PC-9 (cell line): ENCODE data around the gene SCAF11. TPM values are rescaled to one million over a fixed set of nuclear protein-coding genes. Genes with fewer than 3 reads are reported as not detected.

Experiments
- BruUV-seq: library from RNA; stranded (reverse); fragments of 400-500 nt; replicated peaks from 2 replicates; lab custom pipeline; 2021; lab: Mats Ljungman, UMichigan
- CTCF ChIA-PET: fragments of 300-600 bp; sonication (Branson Sonifier 250); formaldehyde crosslinking; loops from one replicate; lab custom pipeline; 2022; ENCODE audit warnings: antibody characterized with exemption; lab: Charles Lee
- POLR2A ChIA-PET: fragments of 300-600 bp; sonication (Branson Sonifier 250); formaldehyde crosslinking; loops from one replicate; lab custom pipeline; 2022; ENCODE audit warnings: antibody characterized with exemption; ENCODE audit not compliant: unreplicated experiment; lab: Charles Lee
- DNase-seq, 2 experiments: peaks; one replicate each; pipeline versions ENCODE4 v3.0.0 to v3.0.0-alpha.2; 2015 to 2022; ENCODE audit warnings: mixed read lengths in 1 of 2
- H2AFZ ChIP-seq: fragments of 200-600 bp; sonication (generic); 2 replicates; pipeline ENCODE4 v1.8.1; 2017; ENCODE audit warnings: antibody characterized with exemption
- H3F3A ChIP-seq: fragments of 200-600 bp; sonication (generic); 2 replicates; pipeline ENCODE4 v1.8.1; 2017; ENCODE audit warnings: antibody characterized with exemption, mild to moderate bottlenecking, low read depth; ENCODE audit not compliant: insufficient read depth
- H3K27ac ChIP-seq: fragments of 200-600 bp; sonication (generic); 2 replicates; pipeline ENCODE4 v1.6.1; 2016; ENCODE audit warnings: mixed run types
- H3K27me3 ChIP-seq: fragments of 200-600 bp; sonication (generic); 2 replicates; pipeline ENCODE4 v1.6.1; 2016; ENCODE audit warnings: low read depth, mixed run types; ENCODE audit not compliant: insufficient read depth
- H3K36me3 ChIP-seq: fragments of 200-600 bp; sonication (generic); 2 replicates; pipeline ENCODE4 v1.6.1; 2016; ENCODE audit warnings: low read depth, mixed run types
- H3K4me1 ChIP-seq: fragments of 200-600 bp; sonication (generic); replicated peaks from 2 replicates; pipeline ENCODE4 v1.6.1; 2016; ENCODE audit warnings: mixed run types; ENCODE audit not compliant: insufficient read depth
- H3K4me2 ChIP-seq: fragments of 200-600 bp; sonication (generic); 2 replicates; pipeline ENCODE4 v1.6.1; 2017; ENCODE audit warnings: mixed run types
- H3K4me3 ChIP-seq: fragments of 200-600 bp; sonication (generic); 2 replicates; pipeline ENCODE4 v1.6.1; 2016; ENCODE audit warnings: mixed run types
- H3K79me2 ChIP-seq: fragments of 200-600 bp; sonication (generic); 2 replicates; pipeline ENCODE4 v1.6.1; 2017; ENCODE audit warnings: low read depth, mixed run types
- H3K9me2 ChIP-seq: fragments of 200-600 bp; sonication (generic); 2 replicates; pipeline ENCODE4 v1.8.1; 2017; ENCODE audit warnings: mild to moderate bottlenecking; ENCODE audit not compliant: insufficient read depth
- H3K9me3 ChIP-seq: fragments of 200-600 bp; sonication (generic); 2 replicates; pipeline ENCODE4 v1.8.1; 2016; ENCODE audit warnings: low read depth; ENCODE audit not compliant: insufficient read depth
- H4K20me1 ChIP-seq: fragments of 200-600 bp; sonication (generic); 2 replicates; pipeline ENCODE4 v1.8.1; 2017; ENCODE audit not compliant: insufficient read depth
- CTCF ChIP-seq: fragments of 200-600 bp; sonication (generic); conservative IDR thresholded peaks from 2 replicates; pipeline ENCODE4 v1.6.1; 2017; ENCODE audit warnings: mixed run types, antibody characterized with exemption, mild to moderate bottlenecking, moderate library complexity
- EZH2 ChIP-seq: fragments of 200-600 bp; sonication (generic); IDR thresholded peaks from 2 replicates; pipeline ENCODE4 v1.8.0; 2017; ENCODE audit warnings: antibody characterized with exemption, low read depth
- intact Hi-C: fragments of 100-400 bp; cut with micrococcal nuclease; formaldehyde crosslinking; loops from one replicate; pipeline ENCODE4 v1.10.0; 2022; ENCODE audit not compliant: unreplicated experiment
- total RNA-seq: library from RNA; stranded (reverse); gene quantifications from 2 replicates; pipeline ENCODE4 v1.2.3, GENCODE V29; 2021

SCAF11 gene
- total RNA-seq, 1 experiment from 2014 or later, result 98.7 TPM

- no peaks in the 10 kb centered on the region for H3K27me3 ChIP-seq
- H3K9me3 ChIP-seq, result no peaks in the 10 kb centered on the region
- peaks cover 85% of the 10 kb centered on the region for H3K79me2 ChIP-seq
- no peak overlapping the region for H2AFZ ChIP-seq
- no peaks in the 10 kb centered on the region for H3K9me2 ChIP-seq
- peak overlapping the region; percentile 91 for H3K4me2 ChIP-seq
- ChIA-PET POLR2A (no interaction called here), CTCF (no interaction called here)
- TF ChIP-seq EZH2, result no peak
- TF ChIP-seq CTCF, result no peak
- H3K4me1 ChIP-seq, result peaks cover 23% of the 10 kb centered on the region
- H3K36me3 ChIP-seq, result peaks cover 30% of the 10 kb centered on the region
- peaks cover 17% of the 10 kb centered on the region for H3F3A ChIP-seq
- intact Hi-C loops, result no loop called here
- H3K4me3 ChIP-seq, result no peak overlapping the region
- peaks cover 50% of the 10 kb centered on the region for H4K20me1 ChIP-seq
- no peak overlapping the region for H3K27ac ChIP-seq
- BruUV-seq, result no TSS peak
- no peak for DNase-seq
These were observed 3.6 kb downstream of the SCAF11 start for GRCh38 chr12:45986641-45987339.

- no peak for TF ChIP-seq EZH2
- no peak for TF ChIP-seq CTCF
- H3K4me2 ChIP-seq, result no peak overlapping the region
- peaks cover 77% of the 10 kb centered on the region for H4K20me1 ChIP-seq
- CTCF ChIA-PET, result no interaction called here
- no peaks in the 10 kb centered on the region for H3K9me3 ChIP-seq
- peaks cover 100% of the 10 kb centered on the region for H3K79me2 ChIP-seq
- no peak overlapping the region for H3K27ac ChIP-seq
- H3F3A ChIP-seq, result no peaks in the 10 kb centered on the region; the same call in 1 of the 2 replicates
- no peaks in the 10 kb centered on the region for H3K27me3 ChIP-seq
- no peaks in the 10 kb centered on the region for H3K4me1 ChIP-seq
- DNase-seq, result no peak
- POLR2A ChIA-PET, result no interaction called here
- BruUV-seq, result no TSS peak
- intact Hi-C loops, result no loop called here
- no peak overlapping the region for H2AFZ ChIP-seq
- peaks cover 30% of the 10 kb centered on the region for H3K36me3 ChIP-seq
- H3K9me2 ChIP-seq, result no peaks in the 10 kb centered on the region
- no peak overlapping the region for H3K4me3 ChIP-seq
These were observed 9.1 kb downstream of the SCAF11 start for GRCh38 chr12:45981075-45981837.

GRCh38 chr12:45980540-45980939 lies 9.8 kb downstream of the SCAF11 start:
- Histone ChIP-seq H3K9me3 (no peaks in the 10 kb centered on the region), H3F3A (no peaks in the 10 kb centered on the region; the same call in 1 of the 2 replicates), H3K27me3 (no peaks in the 10 kb centered on the region), H4K20me1 (peaks cover 79% of the 10 kb centered on the region), H3K4me1 (no peaks in the 10 kb centered on the region), H3K4me3 (no peak overlapping the region), H3K9me2 (no peaks in the 10 kb centered on the region), H2AFZ (no peak overlapping the region), H3K79me2 (peaks cover 100% of the 10 kb centered on the region), H3K4me2 (no peak overlapping the region), H3K27ac (no peak overlapping the region), H3K36me3 (peaks cover 27% of the 10 kb centered on the region)
- ChIA-PET CTCF (no interaction called here), POLR2A (no interaction called here)
- no peak for TF ChIP-seq EZH2
- no peak for TF ChIP-seq CTCF
- DNase-seq, result no peak
- intact Hi-C loops, result no loop called here
- BruUV-seq, result no TSS peak
